Iris pigment epithelial cell (primary cell): Measurements from ENCODE around the gene KLK2.
"Not testable (repeated sequence)": the region's sequence is repeated elsewhere in the genome, so short reads cannot be mapped to it uniquely, and the experiment has no call there.

ENCODE experiments used
- DNase-seq: peaks from one replicate; pipeline ENCODE4 v3.0.0-alpha.2; 2011; ENCODE audit warnings: low read depth

Gene KLK2

GRCh38 chr19:50894478-50895356 lies 21.5 kb downstream of the KLK2 start:
- no peak for DNase-seq

DNA sequence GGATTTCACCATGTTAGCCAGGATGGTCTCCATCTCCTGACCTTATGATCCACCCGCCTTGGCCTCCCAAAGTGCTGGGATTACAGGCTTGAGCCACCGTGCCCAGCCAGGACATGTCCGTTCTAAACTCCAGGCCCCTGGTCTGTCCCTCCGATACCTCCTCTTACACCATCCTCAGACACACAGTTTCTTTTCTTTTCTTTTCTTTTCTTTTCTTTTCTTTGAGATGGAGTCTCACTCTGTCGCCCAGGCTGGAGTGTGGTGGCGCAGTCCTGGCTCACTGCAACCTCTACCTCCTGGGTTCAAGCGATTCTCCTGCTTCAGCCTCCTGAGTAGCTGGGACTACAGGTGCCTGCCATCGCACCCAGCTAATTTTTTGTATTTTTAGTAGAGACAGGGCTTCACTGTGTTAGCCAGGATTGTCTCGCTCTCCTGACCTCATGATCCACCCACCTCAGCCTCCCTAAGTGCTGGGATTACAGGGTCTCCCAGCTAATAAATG lies 22.9 kb downstream of the KLK2 start:
- not testable (repeated sequence) for DNase-seq

DNA sequence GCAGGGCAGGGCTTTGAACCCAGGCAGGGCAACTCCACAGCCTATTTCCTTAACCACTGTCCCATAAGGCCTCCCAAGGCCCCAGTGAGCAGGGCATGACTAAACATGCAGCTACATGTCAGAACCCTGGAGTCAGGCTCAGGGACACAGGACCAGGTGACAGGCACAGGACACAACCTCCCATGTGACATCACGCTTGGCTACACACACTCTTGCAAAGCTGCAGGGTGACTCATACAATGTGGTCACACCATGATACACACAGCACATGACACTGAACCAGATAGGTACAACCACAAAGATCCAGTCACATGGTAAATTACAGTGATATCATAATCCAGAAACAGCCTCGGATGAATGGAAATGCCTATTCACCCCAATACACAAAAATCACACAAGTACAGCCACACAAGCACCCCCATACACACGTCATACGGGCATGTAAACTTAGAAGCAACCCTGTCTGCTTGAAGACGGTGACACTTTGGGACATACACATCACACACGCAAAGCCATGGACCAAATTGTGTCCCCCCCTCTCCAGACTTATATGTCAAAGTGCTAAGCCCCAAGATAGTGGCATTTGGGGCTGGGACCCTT lies 23.5 kb downstream of the KLK2 start:
- DNase-seq, result peak; percentile 66

- no peak for DNase-seq
Observed at GRCh38 chr19:50897191-50897607, 24.0 kb downstream of the KLK2 start.

DNA sequence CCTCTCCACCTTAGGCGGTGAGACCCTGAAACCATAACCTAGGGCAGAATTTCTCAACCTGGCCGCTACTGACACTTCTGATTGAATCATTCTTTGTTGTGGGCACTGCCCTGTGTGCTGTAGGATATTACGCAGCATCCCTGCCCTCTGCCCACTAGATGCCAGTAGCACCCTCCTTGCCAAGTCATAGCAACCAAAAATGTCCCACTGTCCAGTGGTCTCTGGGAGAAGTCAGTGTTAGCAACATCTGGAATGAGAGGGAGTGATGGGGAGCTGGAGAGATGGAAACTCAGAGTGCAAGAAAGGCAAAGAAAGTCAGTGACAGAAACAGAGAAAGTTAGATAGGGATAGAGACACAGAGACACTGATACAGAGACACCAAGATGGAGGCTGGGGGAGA lies 24.4 kb downstream of the KLK2 start:
- DNase-seq, result no peak

DNA sequence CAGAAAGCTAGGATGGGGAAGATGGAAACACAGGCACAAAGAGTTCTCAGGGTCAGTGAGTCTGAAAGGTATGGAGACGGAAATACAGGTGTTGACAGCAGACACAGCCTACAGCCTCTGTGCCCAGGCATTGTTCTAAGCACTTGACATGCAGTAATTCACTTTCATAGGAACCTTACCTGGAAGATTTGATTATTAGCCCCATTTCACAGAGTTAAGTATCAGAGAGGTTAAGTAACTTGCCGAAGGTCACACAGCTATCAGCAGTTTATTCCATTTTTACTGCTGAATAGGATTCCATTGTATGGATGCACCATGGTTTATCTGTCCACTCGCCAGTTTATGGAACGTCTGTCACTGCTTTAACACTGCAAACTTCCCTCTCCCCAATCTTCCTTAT lies 24.8 kb downstream of the KLK2 start:
- no peak for DNase-seq

DNA sequence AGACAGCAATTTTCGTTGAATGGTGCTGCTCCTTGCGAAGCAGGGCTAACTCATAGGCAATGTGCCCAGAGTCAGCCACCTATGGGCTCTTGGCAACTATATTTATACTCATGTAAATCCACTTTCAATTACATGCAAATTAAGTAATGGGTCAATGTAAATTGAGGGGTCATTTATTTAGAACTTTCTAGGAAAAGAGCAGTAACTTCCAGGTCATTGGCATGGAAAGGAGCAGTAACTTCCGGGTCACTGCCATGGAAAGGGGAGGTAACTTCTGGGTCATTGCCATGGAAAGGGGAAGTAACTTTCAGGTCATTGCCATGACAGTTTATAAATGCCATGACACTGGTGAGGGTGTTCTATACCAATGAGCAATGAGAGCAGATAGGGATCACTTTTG lies 26.3 kb downstream of the KLK2 start:
- no peak for DNase-seq

DNA sequence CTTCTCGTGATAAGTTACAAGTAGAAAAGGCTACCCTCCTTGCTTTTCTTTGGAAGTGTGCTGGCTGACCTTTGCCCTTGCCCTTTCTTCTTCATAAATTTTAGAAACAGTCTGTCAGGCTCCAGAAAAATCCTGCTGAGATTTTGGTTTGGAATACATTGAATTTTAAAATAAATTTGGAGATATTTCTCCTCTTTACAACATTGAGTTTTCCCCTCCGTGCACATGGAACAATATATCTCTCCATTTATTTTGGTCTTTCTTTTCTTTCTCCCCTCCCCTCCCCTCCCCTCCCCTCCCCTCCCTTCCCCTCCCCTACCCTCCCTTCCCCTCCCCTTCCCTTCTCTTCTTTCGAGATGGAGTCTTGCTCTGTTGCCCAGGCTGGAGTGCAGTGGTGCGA lies 29.4 kb downstream of the KLK2 start:
- no peak for DNase-seq

DNA sequence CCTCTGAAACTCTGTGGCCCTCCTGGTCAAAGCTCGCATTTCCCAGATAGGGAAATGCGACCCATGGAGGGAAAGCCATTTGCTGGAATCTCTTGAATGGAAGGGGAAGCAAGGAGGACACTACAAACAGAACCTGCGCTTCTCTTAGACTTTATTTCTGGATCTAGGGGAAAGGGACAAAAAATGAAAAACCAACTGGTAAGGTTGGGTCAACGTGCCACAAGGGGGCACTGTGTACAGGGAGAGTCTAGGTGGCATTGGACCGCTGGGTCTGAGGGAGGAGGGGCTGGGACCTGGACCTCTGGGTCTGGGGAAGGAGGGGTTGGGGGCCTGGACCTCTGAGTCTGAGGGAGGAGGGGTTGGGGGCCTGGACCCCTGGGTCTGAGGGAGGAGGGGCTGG lies 33.0 kb downstream of the KLK2 start:
- DNase-seq, result peak; percentile 11

DNA sequence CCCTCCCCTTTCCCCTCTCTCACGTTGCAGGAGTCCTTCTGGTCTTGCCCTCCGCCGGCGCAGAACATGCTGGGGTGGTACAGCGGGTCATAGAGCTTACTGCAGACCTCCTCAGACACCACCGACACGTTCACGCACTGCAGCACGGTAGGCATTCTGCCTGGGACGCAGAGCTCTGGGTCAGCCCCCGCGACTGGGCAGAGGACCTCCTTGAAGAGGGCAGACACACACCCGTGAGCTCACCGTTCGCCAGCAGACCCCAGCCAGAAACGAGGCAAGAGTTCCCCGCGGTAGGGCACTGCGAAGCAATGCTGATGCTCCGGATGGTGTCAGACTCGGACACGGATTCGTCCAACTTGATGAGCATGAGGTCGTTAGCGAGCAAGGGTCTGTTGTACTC lies 35.1 kb downstream of the KLK2 start:
- no peak for DNase-seq

GRCh38 chr19:50909240-50910070 lies 36.2 kb downstream of the KLK2 start:
- peak; percentile 60 for DNase-seq

- DNase-seq, result no peak
Observed at GRCh38 chr19:50910722-50911121, 37.5 kb downstream of the KLK2 start.

DNA sequence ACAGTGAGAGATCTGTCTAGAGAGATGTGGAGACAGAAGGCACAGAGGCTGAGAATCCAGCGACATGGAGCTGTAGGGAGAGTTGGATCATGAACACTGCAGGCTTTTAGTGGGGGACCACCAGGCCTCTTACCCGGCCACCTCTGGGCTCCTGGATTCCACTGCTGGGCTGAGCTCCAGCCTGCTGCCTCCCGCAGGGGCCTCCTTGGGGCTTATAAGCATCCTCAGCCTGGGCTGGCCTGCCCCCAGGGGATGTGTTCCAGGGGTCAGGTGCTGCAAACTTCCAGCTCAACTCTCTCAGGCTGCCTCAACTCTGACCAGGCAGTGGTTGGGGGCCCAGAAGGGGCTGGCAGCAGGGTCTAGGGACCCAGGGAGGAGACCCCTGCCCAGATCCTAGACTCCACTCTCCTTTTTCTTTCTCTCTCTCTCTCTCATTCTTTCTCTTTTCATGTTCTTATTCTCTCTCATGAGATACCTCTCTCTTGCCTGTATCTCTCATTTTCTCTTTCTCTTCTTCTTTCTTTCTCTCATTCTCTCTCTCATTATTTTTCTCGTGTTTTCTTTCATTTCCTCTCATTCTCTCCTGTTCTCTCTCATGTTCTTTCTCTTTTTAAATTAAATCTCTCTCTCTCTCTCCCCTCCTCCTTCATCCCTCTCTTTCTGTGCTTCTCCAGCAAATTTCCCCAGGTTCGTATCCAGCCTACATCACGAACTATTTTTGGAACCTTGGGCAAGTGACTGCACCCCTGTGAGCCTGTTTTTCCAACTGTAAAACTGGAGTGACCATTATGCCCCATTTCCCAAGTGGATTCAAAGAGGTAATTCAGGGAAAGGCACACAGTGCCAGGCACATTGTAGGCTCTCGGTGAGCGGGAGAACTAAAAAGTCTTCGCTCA lies 38.2 kb downstream of the KLK2 start, which contains the start of gene KLK4:
Gene KLK4, minus strand, starts transcription at position 190 of the 896 bp plus-strand sequence. CDS start 657 bp downstream, outside the sequence.
- DNase-seq, result no peak

GRCh38 chr19:50912102-50912599 lies 38.9 kb downstream of the KLK2 start:
- no peak for DNase-seq

GRCh38 chr19:50912727-50913716 lies 39.8 kb downstream of the KLK2 start:
- DNase-seq, result peak; percentile 38

- DNase-seq, result no peak
Observed at GRCh38 chr19:50916069-50916468, 42.8 kb downstream of the KLK2 start.

DNA sequence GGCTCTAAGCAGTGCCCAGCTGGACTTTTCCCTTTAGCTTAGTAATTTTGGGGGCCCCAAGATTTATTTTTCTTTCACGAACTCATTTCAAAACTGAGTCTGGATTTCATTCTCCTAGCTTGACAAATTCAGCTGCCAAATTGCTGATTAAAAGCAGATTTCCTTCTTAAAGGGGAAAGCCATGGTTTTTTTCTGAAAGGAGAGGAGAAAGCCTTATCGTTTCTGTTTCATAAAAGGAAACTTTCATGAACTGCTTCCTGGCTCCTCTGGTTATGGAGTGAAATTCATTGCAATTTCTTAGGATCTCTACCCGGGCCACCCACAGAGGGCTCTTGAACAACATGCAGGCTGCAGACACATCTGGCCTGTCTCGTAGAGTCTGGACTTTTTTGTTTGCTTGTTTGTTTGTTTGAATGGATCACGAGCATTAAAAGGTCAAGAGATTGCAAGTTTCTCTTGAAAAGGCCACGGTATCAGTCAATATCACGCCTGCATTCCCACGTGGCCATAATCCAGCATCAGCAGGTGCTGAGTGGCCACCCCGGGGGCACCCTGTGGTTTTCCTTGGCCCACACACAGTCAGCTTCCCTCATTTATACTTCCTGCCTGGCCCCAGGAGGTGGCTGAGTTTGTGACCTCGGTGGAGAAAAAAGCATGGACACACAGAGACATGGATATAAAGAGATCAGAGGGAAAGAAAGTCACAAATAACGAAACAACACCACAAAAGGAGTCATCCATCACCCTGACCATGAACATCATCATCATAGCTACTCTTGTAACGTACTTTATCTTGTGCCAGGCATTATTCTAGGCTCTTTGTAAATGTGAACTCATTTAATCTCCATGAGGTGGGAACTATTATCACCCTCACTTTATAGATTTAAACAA lies 48.4 kb downstream of the KLK2 start:
- no peak for DNase-seq

GRCh38 chr19:50922317-50922853 lies 49.1 kb downstream of the KLK2 start:
- peak; percentile 70 for DNase-seq

- no peak for DNase-seq
Observed at GRCh38 chr19:50924586-50924985, 51.3 kb downstream of the KLK2 start.
